Hematopoietic multipotent progenitor cell treated with erythropoietin and hydrocortisone succinate and interleukin-3 and kit ligand, for 4 days (in vitro differentiated cells): ENCODE results near the gene ARMCX2.
"Not testable (repeated sequence)": the region's sequence is repeated elsewhere in the genome, so short reads cannot be mapped to it uniquely, and the experiment has no call there.

Source experiments
- DNase-seq: peaks from one replicate; pipeline ENCODE4 v3.0.0-alpha.2; 2015

The ARMCX2 gene

GRCh38 chrX:101659601-101660063 is at the start of gene ARMCX2:
TSS of gene ARMCX2 (minus strand) at chrX:101659850. CDS start at chrX:101657588, 2,262 bp downstream.
- DNase-seq: no peak

DNA sequence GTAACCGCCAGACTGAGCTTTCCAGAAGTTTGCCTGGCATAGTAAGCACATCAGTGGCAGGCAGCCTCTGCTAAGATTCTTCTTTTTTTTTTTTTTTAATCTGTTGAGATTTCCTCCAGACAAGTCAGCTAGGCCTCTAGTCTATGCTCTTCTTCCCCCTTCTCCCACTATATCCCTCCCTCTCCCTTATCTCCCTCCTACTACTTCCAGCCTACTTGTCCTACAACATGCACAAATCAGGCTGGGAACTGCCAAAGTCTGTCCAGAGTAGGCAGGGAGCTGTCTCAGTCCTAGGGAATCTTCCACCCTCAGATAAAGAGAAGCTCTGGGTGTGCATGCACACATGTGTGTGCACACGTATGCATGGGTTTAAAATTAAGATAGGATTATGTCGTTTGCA is 49.7 kb upstream of the ARMCX2 start:
- DNase-seq: no peak

GRCh38 chrX:101708163-101708562 is 48.5 kb upstream of the ARMCX2 start:
- no peak for DNase-seq

DNA sequence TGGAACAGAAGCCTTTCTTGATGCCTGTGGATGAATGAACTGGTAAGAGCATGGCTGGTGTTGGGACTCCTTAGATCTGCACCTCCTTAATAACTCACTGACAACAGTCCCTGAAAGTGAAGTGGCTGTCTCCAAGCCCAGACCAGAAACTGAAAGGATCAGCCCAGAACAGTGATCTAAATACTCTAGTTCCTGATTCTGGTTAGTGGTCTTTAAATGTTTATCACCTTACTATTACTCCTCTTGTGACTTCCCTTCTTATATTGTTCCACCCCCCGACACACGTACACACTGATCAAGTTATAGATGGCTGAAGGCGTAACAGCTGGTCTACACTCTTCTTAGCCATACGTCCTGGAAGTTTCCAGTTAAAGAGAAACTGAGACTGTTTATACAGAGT is 33.8 kb upstream of the ARMCX2 start:
- DNase-seq: no peak

DNA sequence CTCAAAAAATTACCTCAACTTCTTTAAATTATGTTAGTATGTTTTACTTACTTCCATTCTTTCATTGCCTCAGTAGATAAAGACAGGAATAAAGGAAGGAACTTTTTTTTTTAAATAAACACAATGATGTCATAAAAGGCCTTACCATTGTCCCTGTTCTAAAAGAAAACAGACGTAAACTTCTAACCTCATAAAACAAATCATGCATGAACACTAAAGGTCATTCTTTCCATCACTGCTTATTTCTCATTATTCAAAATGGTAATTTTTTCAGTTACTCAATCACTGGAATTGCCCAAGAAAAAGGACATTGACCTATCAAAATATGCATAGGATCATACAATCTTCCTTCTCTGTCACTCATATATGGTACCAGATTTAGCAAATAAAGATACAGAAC is 32.2 kb upstream of the ARMCX2 start:
- no peak for DNase-seq

GRCh38 chrX:101686574-101686973 is 26.9 kb upstream of the ARMCX2 start:
- DNase-seq: no peak

- no peak for DNase-seq
These were observed 26.3 kb upstream of the ARMCX2 start for GRCh38 chrX:101685923-101686322.

- DNase-seq: no peak
These were observed 23.1 kb upstream of the ARMCX2 start for GRCh38 chrX:101682723-101683122.

DNA sequence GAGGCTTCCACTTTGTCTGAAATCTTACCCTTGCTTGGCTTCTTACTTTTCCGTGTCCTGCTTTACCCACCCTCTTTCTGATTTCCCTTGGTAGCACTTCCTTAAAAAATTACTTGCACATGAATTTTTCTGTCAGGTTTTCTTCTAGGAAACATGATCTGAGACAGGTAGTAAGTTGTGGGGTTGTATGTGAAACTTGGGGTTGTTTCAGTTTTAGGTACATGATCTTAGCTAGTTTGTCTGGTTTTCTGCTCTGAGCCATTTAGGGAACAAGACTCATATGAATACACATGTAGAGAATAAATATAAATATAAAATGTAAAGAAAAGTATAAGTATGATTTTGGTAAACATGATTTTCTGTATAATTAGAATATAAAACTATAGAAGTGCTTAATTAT is 17.4 kb upstream of the ARMCX2 start:
- no peak for DNase-seq

DNA sequence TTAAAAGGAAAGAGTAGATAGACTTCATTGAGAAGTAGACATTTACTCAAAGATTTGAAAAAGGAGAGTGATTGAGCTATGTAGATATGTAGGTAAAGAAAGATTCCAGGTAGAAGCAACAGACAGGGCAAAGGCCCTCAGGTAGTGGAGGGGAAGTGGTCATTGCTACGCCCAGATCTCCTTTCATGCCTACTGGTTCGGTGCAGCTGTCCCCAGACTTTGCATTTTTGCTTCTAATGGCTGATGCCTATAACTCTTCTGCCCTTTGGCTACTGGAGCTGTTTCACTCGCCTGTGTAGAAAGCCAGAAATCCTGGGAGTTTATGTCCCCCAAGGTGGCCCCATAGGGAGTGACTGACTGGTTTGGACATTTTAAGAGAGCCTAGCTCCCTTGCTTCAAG is 16.9 kb upstream of the ARMCX2 start:
- no peak for DNase-seq

GRCh38 chrX:101668143-101668542 is 8.5 kb upstream of the ARMCX2 start:
- DNase-seq: no peak

DNA sequence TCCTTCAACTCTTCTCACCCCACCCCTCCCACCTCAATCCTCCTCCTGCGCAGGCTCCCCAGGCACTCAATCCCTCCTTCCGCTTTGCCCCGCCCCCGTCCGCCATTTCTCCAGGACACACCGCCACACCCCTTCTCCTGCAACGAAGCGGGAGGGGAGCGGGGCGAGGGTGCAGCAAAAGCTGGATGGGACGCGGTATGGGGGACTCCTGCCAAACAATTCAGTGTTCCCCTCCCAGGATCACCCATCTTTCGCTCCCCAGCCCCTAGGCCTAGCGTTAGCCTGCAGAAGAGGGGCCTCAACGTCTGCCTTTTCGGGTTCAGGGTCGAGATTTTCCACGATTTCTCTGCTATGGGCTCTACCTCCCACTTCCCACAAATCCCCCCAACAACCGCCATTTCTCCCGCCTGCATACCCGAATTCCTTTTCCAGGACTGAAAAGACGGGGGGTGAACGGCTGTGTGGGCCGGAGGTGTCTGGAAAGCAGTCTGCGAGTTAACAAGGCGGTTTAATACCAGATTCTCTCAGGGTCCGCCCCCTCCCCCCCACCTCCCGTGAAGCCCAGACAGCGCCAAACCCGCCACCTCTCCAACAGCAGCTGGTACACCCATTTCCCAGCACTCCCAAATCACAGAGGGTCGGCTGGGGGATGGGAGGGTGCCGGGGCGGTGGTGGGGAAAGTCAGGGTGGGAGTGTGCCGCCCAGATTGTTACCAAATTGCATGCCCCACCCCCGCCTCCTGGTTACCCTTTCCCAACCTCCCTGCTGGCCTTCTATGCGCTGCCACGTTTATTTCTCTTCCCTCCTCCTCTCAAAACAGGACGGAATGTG is 774 bp downstream of the ARMCX2 start:
- peak; percentile 59 for DNase-seq

GRCh38 chrX:101657495-101657894 is 2.2 kb downstream of the ARMCX2 start:
- DNase-seq: no peak

GRCh38 chrX:101656817-101657216 is 2.8 kb downstream of the ARMCX2 start:
- no peak for DNase-seq

DNA sequence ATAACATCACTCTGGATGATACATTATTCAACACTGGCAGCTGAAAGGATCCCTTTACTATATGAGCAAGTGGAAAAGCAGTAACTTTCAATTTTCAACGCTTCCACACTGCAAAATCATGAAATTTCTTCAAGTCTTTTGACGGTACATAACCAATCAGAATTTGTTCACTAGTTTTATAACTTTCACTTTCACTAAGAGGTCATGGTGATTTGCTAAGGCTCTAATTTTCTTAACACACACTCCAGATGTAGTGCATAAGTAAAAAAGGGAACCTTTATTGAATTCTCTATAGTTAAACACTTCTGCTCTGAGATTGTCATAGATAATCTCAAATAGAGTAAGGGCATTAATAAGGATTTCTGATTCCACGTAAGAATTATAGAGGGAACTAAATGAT is 4.1 kb downstream of the ARMCX2 start:
- DNase-seq: no peak

DNA sequence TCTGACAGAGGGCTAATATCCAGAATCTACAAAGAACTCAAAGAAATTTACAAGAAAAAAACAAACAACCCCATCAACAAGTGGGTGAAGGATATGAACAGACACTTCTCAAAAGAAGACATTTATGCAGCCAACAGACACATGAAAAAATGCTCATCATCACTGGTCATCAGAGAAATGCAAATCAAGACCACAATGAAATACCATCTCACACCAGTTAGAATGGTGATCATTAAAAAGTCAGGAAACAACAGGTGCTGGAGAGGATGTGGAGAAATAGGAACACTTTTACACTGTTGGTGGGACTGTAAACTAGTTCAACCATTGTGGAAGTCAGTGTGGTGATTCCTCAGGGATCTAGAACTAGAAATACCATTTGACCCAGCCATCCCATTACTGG is 11.9 kb downstream of the ARMCX2 start:
- not testable (repeated sequence) for DNase-seq

DNA sequence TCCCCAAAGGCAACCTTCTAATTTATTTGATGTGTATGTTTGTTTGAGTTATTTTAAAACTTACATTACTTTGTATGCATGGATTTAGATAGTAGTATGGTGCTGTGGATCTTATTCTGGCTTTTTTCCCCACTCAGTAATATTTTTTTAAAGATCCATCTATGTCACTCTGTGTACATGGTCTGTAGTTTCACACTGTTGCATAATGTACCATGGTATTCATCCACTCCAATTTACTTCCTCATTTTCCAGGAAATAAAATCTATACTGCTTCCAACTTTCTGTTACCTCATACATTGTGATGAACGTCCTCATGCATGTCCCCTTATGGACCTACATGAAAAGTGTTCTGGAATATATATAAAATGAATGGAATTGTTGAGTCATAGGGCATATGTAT is 17.6 kb downstream of the ARMCX2 start:
- no peak for DNase-seq

GRCh38 chrX:101639583-101639982 is 20.1 kb downstream of the ARMCX2 start:
- DNase-seq: no peak

- DNase-seq: peak; percentile 55
These were observed 40.3 kb downstream of the ARMCX2 start for GRCh38 chrX:101619364-101619763.

DNA sequence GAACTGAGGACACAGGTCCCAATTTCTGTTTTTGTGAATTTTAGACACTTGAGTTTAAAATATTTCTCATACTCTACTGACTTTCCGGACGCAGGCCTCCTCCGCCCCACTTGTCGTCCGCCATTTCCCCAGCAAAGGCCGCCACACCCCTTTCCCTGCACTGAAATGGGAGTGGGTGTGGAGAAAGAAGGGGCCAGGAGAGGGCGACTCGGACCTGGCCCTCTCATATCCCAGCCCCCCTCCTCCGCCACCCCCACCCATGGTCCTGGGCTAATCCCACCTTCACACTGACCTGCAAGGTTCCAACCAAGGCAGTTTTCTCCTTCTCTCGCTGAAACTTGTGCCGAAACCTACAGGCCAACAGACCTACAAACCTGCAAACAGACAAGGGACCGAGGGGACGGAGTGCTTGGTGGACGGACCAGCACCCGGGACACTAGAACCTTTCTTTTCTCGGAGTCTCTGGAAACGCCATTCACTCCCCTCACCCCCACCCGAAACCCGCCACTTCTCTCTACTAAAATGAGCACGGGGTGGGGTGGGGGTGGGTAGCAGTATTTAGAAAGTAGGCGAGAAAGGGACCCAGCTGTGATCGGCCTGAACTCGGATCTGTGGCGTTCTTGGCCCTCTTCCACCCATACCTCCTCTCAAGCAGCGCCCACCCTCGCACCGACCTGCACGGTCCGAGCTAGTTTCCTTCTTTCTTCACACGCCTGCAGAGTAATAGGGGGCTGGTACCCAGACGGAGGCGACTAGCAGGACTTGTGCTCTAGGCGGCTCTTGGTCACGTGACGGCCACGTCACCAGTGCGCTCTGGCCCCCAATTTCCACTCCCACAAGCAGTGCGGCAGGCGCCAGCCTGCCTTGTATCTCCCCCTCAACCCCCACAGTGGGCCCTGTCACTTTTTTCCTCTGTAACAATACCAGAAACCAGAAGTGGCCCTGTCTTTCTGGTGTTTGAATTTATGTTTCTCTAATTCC is 42.1 kb downstream of the ARMCX2 start, which contains the start of gene ARMCX6:
TSS of gene ARMCX6 (minus strand) at position 790 of the 981 bp plus-strand sequence. CDS start 1,380 bp downstream, outside the sequence.
- DNase-seq: peak; percentile 89

- no peak for DNase-seq
These were observed 53.9 kb downstream of the ARMCX2 start for GRCh38 chrX:101605728-101606127.
